Neural cell (in vitro differentiated cells): ENCODE results near the gene SPTY2D1. TPM values are rescaled to one million over a fixed set of nuclear protein-coding genes. Genes with fewer than 3 reads are reported as not detected.

Experiments used
- H2AFZ ChIP-seq: fragments of 200-600, 300-800 bp; sonication (generic), shearing (Covaris generic); 2 replicates; pipeline ENCODE4 v1.6.0; 2014; ENCODE audit warnings: low read depth, mild to moderate bottlenecking, antibody characterized with exemption, low read length, moderate library complexity
- H3F3A ChIP-seq: fragments of 200-600 bp; shearing (Covaris generic); 2 replicates; pipeline ENCODE4 v1.6.1; 2016; ENCODE audit warnings: mild to moderate bottlenecking, moderate library complexity, mixed read lengths, antibody characterized with exemption, low read length; ENCODE audit not compliant: insufficient read depth, poor library complexity, severe bottlenecking
- H3K27ac ChIP-seq: fragments of 200-600, 300-800 bp; sonication (generic), shearing (Covaris generic); 2 replicates; pipeline ENCODE4 v1.5.1; 2014; ENCODE audit warnings: mild to moderate bottlenecking, low read length, moderate library complexity
- H3K27me3 ChIP-seq: fragments of 300-800, 200-600 bp; sonication (generic), shearing (Covaris generic); 2 replicates; pipeline ENCODE4 v1.6.0; 2014; ENCODE audit warnings: mild to moderate bottlenecking, low read depth, low read length, moderate library complexity; ENCODE audit not compliant: insufficient read depth
- H3K36me3 ChIP-seq: fragments of 300-800, 200-600 bp; sonication (generic), shearing (Covaris generic); 2 replicates; pipeline ENCODE4 v1.5.1; 2014; ENCODE audit warnings: mild to moderate bottlenecking, antibody characterized with exemption, low read length, moderate library complexity; ENCODE audit not compliant: insufficient read depth
- H3K4me2 ChIP-seq: fragments of 300-800, 200-600 bp; sonication (generic), shearing (Covaris generic); 2 replicates; pipeline ENCODE4 v1.6.0; 2014; ENCODE audit warnings: mild to moderate bottlenecking, low read length
- H3K4me3 ChIP-seq: fragments of 300-800, 200-600 bp; sonication (generic), shearing (Covaris generic); 2 replicates; pipeline ENCODE4 v1.5.1; 2014; ENCODE audit warnings: mild to moderate bottlenecking, low read length, moderate library complexity
- H3K79me2 ChIP-seq: fragments of 200-600 bp; shearing (Covaris generic); replicated peaks from 2 replicates; pipeline ENCODE4 v1.6.0; 2014; ENCODE audit warnings: mild to moderate bottlenecking, low read length, moderate library complexity; ENCODE audit not compliant: insufficient read depth
- H3K9ac ChIP-seq: fragments of 300-800, 200-600 bp; sonication (generic), shearing (Covaris generic); 2 replicates; pipeline ENCODE4 v1.6.1; 2016; ENCODE audit warnings: mild to moderate bottlenecking, low read length, mixed read lengths
- H3K9me2 ChIP-seq: fragments of 200-600 bp; shearing (Covaris generic); 2 replicates; pipeline ENCODE4 v1.6.1; 2016; ENCODE audit warnings: mild to moderate bottlenecking, low read length, mixed read lengths; ENCODE audit not compliant: insufficient read depth
- H3K9me3 ChIP-seq: fragments of 200-600, 300-800 bp; sonication (generic), shearing (Covaris generic); 2 replicates; pipeline ENCODE4 v1.6.1; 2016; ENCODE audit warnings: mild to moderate bottlenecking, mixed run types, low read length, moderate library complexity, mixed read lengths
- H4K20me1 ChIP-seq: fragments of 200-600 bp; shearing (Covaris generic); 2 replicates; pipeline ENCODE4 v1.6.1; 2016; ENCODE audit warnings: mild to moderate bottlenecking, mixed run types; ENCODE audit not compliant: insufficient read depth
- CTCF ChIP-seq: fragments of 450-650 bp; IDR thresholded peaks from 2 replicates; pipeline ENCODE4 v1.5.1; 2014; ENCODE audit warnings: antibody characterized with exemption, mild to moderate bottlenecking, moderate library complexity; ENCODE audit not compliant: poor library complexity, severe bottlenecking
- EP300 ChIP-seq: fragments of 450-650 bp; conservative IDR thresholded peaks from 2 replicates; pipeline ENCODE4 v1.6.1; 2014; ENCODE audit warnings: antibody characterized with exemption, mild to moderate bottlenecking, moderate library complexity; ENCODE audit not compliant: poor library complexity, severe bottlenecking
- EZH2 ChIP-seq: fragments of 200-600, 300-800 bp; shearing (Covaris generic), sonication (generic); IDR thresholded peaks from 2 replicates; pipeline ENCODE4 v1.6.1; 2014; ENCODE audit warnings: antibody characterized with exemption, low read length, borderline replicate concordance, mild to moderate bottlenecking; ENCODE audit not compliant: insufficient read depth, poor library complexity, severe bottlenecking
- MXI1 ChIP-seq: fragments of 450-650 bp; conservative IDR thresholded peaks from 2 replicates; pipeline ENCODE4 v1.6.1; 2014; ENCODE audit warnings: antibody characterized with exemption, mild to moderate bottlenecking; ENCODE audit not compliant: poor library complexity, severe bottlenecking
- POLR2AphosphoS5 ChIP-seq: IDR thresholded peaks from 2 replicates; pipeline ENCODE4 v1.6.1; 2012
- RAD21 ChIP-seq: fragments of 450-650 bp; conservative IDR thresholded peaks from 2 replicates; pipeline ENCODE4 v1.6.1; 2014; ENCODE audit warnings: antibody characterized with exemption, mild to moderate bottlenecking, moderate library complexity
- SMC3 ChIP-seq: fragments of 450-650 bp; conservative IDR thresholded peaks from 2 replicates; pipeline ENCODE4 v1.6.1; 2014; ENCODE audit warnings: antibody characterized with exemption, mild to moderate bottlenecking, moderate library complexity; ENCODE audit not compliant: poor library complexity
- TAF1 ChIP-seq: IDR thresholded peaks from 2 replicates; pipeline ENCODE4 v1.6.1; 2012; ENCODE audit warnings: low read depth
- polyA plus RNA-seq: library from polyadenylated mRNA; depleted of rRNA; stranded (reverse); fragments of >200 nt; gene quantifications from 2 replicates; pipeline ENCODE4 v1.2.3, GENCODE V29; 2014
- TF ChIP-seq, protein P1 (sequence below): IDR thresholded peaks from 2 replicates; pipeline ENCODE4 v1.6.1; 2012; ENCODE audit warnings: borderline replicate concordance

The SPTY2D1 gene
- polyA plus RNA-seq, 1 donor from 2014 or later = 5.9 TPM

GRCh38 chr11:18564149-18564548 is 70.0 kb downstream of the SPTY2D1 start:
- H3K9ac ChIP-seq = no peak overlapping the region
- no peak overlapping the region for H3K4me2 ChIP-seq
- H3K9me3 ChIP-seq = no peaks in the 10 kb centered on the region
- no peaks in the 10 kb centered on the region for H3F3A ChIP-seq
- H2AFZ ChIP-seq = no peak overlapping the region
- TF ChIP-seq CTCF (no peak), EP300 (no peak), SMC3 (no peak), TAF1 (no peak), MXI1 (no peak), RAD21 (no peak), EZH2 (no peak), POLR2AphosphoS5 (no peak)
- TF ChIP-seq, protein P1, sequence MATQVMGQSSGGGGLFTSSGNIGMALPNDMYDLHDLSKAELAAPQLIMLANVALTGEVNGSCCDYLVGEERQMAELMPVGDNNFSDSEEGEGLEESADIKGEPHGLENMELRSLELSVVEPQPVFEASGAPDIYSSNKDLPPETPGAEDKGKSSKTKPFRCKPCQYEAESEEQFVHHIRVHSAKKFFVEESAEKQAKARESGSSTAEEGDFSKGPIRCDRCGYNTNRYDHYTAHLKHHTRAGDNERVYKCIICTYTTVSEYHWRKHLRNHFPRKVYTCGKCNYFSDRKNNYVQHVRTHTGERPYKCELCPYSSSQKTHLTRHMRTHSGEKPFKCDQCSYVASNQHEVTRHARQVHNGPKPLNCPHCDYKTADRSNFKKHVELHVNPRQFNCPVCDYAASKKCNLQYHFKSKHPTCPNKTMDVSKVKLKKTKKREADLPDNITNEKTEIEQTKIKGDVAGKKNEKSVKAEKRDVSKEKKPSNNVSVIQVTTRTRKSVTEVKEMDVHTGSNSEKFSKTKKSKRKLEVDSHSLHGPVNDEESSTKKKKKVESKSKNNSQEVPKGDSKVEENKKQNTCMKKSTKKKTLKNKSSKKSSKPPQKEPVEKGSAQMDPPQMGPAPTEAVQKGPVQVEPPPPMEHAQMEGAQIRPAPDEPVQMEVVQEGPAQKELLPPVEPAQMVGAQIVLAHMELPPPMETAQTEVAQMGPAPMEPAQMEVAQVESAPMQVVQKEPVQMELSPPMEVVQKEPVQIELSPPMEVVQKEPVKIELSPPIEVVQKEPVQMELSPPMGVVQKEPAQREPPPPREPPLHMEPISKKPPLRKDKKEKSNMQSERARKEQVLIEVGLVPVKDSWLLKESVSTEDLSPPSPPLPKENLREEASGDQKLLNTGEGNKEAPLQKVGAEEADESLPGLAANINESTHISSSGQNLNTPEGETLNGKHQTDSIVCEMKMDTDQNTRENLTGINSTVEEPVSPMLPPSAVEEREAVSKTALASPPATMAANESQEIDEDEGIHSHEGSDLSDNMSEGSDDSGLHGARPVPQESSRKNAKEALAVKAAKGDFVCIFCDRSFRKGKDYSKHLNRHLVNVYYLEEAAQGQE = no peak
- H4K20me1 ChIP-seq = no peaks in the 10 kb centered on the region
- no peak overlapping the region for H3K4me3 ChIP-seq
- no peaks in the 10 kb centered on the region for H3K9me2 ChIP-seq
- H3K79me2 ChIP-seq = no peaks in the 10 kb centered on the region
- no peaks in the 10 kb centered on the region for H3K27me3 ChIP-seq
- H3K36me3 ChIP-seq = no peaks in the 10 kb centered on the region
- no peak overlapping the region for H3K27ac ChIP-seq

DNA sequence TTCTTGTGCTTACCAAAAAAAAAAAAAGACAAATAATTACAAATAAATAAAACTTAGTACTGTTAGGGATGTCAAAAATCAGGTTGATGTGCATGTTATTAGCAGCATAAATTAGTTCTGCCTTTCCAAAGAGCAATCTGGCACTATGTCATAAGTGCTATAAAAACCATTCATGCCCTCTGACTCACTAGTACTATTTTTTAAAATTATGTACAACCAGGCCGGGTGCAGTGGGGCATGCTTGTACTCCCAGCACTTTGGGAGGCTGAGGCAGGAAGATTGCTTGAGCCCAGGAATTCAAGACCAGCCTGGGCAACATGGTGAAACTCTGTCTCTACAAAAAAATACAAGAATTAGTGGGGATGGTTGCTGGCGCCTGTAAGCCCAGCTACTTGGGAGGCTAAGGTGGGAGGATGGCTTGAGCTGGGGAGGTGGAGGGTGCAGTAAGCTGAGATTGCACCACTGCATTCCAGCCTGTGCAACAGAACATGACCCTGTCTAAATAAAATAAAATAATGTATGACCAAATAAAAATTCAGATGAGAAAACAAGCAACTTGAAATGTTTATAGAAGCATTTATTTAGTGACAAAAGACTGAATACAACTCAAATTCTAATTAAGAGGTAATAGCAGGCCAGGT is 70.9 kb downstream of the SPTY2D1 start:
- H3K79me2 ChIP-seq = no peaks in the 10 kb centered on the region
- no peaks in the 10 kb centered on the region for H3F3A ChIP-seq
- no peak overlapping the region for H2AFZ ChIP-seq
- no peak overlapping the region for H3K4me3 ChIP-seq
- H3K9me2 ChIP-seq = no peaks in the 10 kb centered on the region
- TF ChIP-seq POLR2AphosphoS5 = no peak
- no peak overlapping the region for H3K4me2 ChIP-seq
- no peaks in the 10 kb centered on the region for H4K20me1 ChIP-seq
- no peak overlapping the region for H3K9ac ChIP-seq
- H3K27me3 ChIP-seq = no peaks in the 10 kb centered on the region
- no peaks in the 10 kb centered on the region for H3K36me3 ChIP-seq
- H3K9me3 ChIP-seq = no peaks in the 10 kb centered on the region
- H3K27ac ChIP-seq = no peak overlapping the region

Other genes starting within 250 kb of the SPTY2D1 start
- gene LDHA, start 239.8 kb downstream of the SPTY2D1 start, polyA plus RNA-seq = 39.9 and 45.6 TPM in 2 replicates
- gene LDHC, start 222.0 kb downstream of the SPTY2D1 start, polyA plus RNA-seq = not detected in 2 replicates
- gene LDHAL6A, start 178.5 kb downstream of the SPTY2D1 start, polyA plus RNA-seq = not detected in 2 replicates
- gene TSG101, start 107.4 kb downstream of the SPTY2D1 start, polyA plus RNA-seq = 115 and 129 TPM in 2 replicates
- gene UEVLD, start 45.6 kb downstream of the SPTY2D1 start, polyA plus RNA-seq = 11.0 and 11.3 TPM in 2 replicates
- gene MISFA, start 34.6 kb downstream of the SPTY2D1 start, polyA plus RNA-seq = 3.0 and 6.0 TPM in 2 replicates
- gene TMEM86A, start 64.4 kb upstream of the SPTY2D1 start, polyA plus RNA-seq = 3.3 and 4.4 TPM in 2 replicates
- gene IGSF22, start 91.8 kb upstream of the SPTY2D1 start, polyA plus RNA-seq = 0.68 and 0.90 TPM in 2 replicates
- gene PTPN5, start 157.5 kb upstream of the SPTY2D1 start, polyA plus RNA-seq = 122 and 151 TPM in 2 replicates